SK-MEL-5 (cell line): ENCODE measurements around the gene FBF1. TPM values are rescaled to one million over a fixed set of nuclear protein-coding genes. Genes with fewer than 3 reads are reported as not detected.
A peak's percentile ranks its signal among the peaks of the same experiment; 100 is the strongest.
"Not testable (repeated sequence)": the region's sequence is repeated elsewhere in the genome, so short reads cannot be mapped to it uniquely, and the experiment has no call there.

Source experiments
- DNase-seq: peaks from one replicate; pipeline ENCODE4 v3.0.0-alpha.2; 2016; ENCODE audit warnings: low read depth, low spot score
- in situ Hi-C: cut with HindIII; loops from 2 replicates; pipeline ENCODE4 v1.10.0; 2016; ENCODE audit warnings: low sequenced_read_pairs, high pct_unique_total_duplicates, low pct_unique_long_range_greater_than_20kb
- polyA plus RNA-seq, 2 experiments: library from polyadenylated mRNA; depleted of rRNA; stranded (reverse); fragments of >200 nt; gene quantifications; 2 replicates each; pipeline ENCODE4 v1.2.3, GENCODE V29; 2015
- total RNA-seq: library from RNA; depleted of rRNA; stranded (reverse); fragments of >200 nt; shearing (Covaris generic); gene quantifications from 2 replicates; pipeline ENCODE4 v1.2.3, GENCODE V29; 2014; rRNA removed

Gene FBF1
- total RNA-seq, result 17.6 and 24.8 TPM in 2 replicates
- polyA plus RNA-seq (2015; cell fraction: cytosol; rRNA removed), result 22.5 and 29.9 TPM in 2 replicates
- 151 and 162 TPM in 2 replicates for polyA plus RNA-seq (2015; cell fraction: nucleus; rRNA removed)

GRCh38 chr17:75940727-75941441 is at the start of gene FBF1:
TSS of gene FBF1 (minus strand) at chr17:75941042. CDS start at chr17:75938149, 2,893 bp downstream.
- in situ Hi-C loops, result loop anchor here (25.0 kb wide), 1 partner anchor 121 kb away; the partner anchor contains the start of genes GALR2 and SRP68
- DNase-seq, result peak; percentile 99

DNA sequence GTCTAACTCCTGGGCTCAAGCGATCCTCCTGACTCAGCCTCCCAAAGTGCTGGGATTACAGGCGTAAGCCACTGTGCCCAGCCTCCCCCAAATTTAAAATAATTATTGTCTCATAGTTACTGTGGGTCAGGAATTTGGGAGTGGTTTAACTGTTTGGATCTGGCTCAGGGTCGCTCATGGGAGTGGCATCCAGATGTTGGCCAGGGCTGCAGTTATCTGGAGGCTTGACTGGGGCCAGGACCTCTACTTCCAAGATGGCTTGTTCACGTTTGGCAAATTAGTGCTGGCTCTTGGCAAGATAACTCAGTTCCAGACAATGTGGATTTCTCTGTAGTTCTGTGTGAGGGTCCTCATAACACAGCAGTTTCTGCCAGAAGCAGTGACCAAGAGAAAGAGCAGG is 46.2 kb upstream of the FBF1 start:
- no peak for DNase-seq
- in situ Hi-C loops, result no loop called here

GRCh38 chr17:75985986-75986385 is 45.1 kb upstream of the FBF1 start:
- DNase-seq, result no peak
- in situ Hi-C loops, result no loop called here

DNA sequence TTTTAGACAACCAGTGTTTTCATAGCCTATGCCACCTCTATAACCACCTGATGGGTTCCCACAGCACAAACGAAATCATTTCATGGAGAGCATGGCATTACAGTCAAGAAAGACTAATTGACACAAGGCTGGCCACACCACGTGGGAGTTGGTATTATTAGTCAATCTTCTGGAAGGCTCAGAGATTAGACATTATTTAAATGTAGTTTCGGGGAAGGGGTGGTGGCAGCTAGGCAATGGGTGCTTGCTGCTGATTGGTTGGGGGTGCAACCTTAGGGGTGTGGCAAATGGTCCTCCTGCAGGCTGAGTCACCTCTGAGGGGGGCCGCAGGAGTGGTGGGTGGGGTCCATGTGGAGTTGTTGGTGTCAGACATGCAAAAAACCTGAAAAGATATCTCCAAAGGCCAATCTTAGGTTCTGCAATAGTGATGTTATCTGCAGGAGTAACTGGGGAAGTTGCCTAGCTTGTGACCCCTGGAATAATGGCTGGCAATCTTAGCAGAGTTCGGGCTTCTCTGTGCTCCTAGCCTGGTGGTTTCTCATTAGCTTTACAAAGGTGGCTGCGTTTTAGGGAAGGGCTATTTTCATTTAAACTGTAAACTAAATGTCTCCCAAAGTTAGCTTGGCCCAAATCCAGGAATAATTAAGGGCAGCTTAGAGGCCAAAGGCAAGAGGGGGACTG is 42.8 kb upstream of the FBF1 start:
- in situ Hi-C loops, result no loop called here
- no peak for DNase-seq

DNA sequence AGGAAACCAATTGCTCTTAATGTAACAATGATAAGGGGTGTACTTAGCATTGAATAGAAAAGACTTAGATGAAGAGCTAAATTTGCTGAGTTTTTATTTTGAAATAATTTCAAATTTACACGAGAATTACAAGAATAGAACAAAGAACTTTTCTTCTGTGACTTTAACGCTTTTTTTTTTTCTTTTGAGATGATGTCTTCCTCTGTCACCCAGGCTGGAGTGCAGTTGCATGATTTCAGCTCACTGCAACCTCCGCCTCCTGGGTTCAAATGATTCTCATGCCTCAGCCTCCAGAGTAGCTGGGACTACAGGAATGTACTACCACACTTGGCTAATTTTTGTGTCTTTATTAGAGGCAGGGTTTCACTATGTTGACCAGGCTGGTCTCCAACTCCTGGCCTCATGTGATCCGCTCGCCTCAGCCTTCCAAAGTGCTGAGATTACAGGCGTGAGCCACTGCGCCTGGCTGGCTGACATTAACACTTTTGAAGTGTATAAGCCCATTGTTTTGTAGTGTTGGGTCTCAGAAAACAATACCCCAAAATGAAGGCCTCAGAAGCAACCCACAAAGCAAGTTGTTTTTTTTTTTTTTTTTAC is 40.3 kb upstream of the FBF1 start:
- in situ Hi-C loops, result no loop called here
- no peak for DNase-seq

DNA sequence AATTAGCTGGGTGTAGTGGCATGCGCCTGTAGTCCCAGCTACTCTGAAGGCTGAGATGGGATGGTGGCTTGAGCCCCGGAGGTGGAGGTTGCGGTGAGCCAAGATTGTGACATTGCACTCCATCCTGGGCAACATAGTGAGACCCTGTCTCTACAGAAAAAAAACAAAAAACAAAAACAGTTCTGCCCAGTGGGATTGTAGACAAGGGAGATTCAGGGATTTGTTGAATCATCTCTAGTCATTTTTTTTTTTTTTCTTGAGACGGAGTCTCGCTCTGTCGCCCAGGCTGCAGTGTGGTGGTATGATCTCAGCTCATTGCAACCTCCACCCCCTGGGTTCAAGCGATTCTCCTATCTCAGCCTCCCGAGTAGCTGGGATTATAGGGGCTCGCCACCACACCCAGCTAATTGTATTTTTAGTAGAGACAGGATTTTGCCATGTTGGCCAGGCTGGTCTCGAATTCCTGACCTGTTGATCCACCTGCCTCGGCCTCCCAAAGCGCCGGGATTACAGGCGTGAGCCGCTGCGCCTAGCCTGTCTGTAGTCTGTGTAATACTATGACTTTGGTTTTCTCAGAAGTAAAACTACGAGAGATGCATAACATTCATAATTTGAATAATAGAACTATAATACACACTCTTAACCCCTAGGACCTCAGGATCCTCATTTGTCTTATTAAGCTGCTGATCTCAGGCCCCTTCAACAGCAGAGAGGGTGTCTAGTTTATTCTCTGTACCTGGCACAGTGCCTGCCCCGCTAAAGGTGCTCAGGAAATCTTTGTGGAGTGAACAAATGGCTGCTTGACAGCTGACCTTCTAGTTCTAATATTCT is 39.6 kb upstream of the FBF1 start:
- in situ Hi-C loops, result no loop called here
- DNase-seq, result no peak

DNA sequence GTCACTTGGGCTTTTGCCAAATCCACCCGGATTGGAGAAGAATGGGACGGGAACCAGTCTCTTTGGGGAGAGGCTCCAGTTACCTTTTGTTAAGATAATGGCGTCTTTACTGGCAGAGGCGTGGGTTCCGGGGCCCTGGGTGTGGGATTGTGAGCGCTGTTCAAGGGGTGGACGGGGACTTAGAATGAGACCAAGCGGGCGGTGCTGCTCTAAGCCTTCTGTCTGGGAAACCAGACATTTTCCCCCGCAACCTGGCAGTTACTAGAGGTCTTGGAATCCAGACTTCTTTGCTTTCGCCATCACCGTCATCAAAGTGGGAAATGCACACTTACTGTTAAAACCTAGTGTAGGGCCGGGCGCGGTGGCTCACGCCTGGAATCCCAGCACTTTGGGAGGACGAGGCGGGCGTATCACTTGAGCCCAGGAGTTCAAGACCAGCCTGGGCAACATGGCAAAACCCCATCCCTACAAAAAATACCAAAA is 38.9 kb upstream of the FBF1 start:
- DNase-seq, result no peak
- in situ Hi-C loops, result no loop called here

DNA sequence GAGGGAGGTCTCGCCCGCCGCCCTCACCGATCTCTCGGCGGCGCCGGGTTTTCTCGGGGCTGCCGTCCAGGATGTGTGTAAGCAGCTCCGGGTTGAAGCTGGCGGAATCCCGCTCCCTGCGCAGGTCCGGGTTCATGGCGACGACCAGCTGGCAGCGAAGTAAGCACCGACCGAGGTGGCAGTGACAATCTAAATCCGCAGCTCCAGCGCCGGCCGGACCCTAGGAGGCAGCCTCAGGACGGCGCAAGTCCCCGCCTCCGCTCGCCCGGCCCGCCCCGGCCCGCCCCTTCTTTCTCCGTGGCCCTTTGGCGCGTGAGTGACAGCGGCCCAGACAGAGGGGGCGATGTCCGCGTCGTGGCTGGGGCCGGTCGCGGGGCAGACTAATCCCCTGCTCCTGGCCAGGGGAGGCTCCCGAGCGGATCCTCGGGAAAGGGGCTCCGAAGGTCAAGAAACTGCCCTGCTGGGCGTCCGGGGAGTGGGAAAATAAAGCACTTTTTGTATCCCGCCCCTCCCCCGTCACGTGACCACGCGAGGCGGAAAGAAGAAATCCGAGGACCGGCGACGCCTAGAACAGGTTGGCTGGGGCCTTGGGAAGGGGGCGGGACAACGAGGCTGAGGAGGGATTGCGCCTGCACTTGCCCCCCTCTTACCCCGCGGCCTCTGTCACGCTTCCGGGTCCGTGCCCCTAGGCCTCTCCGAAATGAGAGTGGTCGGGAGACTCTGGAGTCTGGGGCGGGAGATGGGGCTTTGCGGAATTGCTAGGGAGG is 38.3 kb upstream of the FBF1 start, which contains the start of the genes ACOX1 and TEN1:
Gene ACOX1 (minus strand): TSS at position 229 of the 767 bp plus-strand sequence. CDS start 93 bp downstream, at position 136.
Gene TEN1 (plus strand): TSS at position 303 of the 767 bp plus-strand sequence. CDS start 6,953 bp downstream, outside the sequence.
- in situ Hi-C loops, result no loop called here
- peak; percentile 100 for DNase-seq

DNA sequence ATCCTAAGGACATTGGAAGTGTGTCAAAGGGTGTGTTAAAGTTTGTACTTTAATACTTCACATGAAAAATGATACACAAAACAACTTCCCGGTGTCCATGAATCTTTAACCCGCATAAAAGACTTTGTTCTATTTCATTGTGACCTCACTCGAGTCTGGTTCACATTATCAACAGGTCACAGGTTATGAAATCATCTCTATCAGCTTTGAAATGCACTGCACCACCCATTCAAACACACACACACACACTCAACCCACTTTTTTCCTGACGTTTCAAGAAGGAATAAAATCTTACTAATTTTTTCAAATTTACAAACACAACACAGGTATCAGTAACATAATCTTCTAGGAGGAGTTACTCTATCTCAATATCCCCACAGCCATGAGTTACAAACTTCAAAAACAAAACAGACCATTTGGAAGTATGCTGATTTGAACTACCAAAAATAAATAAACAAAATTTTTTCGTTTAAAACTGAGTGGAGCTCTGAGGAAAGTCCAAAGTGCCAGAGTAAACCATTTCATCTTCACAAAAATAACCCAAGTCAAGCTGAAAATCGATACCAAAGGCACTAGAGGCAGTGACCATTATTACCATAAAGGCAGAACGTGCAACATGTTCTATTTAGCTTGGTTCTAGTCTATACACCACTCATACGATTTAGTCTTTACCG is 35.5 kb upstream of the FBF1 start:
- no peak for DNase-seq
- in situ Hi-C loops, result no loop called here

DNA sequence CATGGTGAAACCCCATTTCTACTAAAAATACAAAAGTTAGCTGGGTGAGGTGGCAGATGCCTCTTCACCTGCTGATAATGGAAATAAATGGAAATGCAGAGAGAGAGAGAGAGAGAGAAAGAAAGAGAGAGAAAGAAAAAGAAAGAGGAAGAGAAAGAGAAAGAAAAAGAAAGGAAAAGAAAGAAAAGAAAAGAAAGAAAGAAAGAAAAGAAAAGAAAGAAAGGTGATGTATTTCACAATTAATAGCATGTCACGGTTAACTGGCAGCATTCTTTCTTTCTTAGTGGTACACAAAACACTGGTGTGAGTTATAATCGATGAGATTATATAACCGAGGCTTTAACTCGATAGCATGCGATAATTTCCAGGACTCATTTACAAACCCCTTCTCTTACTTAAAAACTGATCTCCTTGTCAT is 34.9 kb upstream of the FBF1 start:
- DNase-seq, result no peak
- in situ Hi-C loops, result no loop called here

DNA sequence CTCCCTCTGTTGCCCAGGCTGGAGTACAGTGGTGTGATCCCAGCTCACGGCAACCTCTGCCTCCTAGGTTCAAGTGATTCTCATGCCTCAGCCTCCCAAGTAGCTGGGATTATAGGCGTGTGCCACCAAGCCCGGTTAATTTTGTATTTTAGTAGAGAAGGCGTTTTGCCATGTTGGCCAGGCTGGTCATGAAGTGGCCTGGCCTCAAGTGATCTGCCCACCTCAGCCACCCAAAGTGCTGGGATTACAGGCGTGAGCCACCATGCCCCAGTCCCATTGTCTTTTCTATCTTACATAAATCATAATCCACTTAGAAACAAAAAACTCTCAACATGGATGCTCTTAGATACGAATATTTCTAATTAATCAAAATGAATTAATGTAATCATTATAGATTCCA is 34.3 kb upstream of the FBF1 start:
- in situ Hi-C loops, result not testable (repeated sequence)

GRCh38 chr17:75970626-75971025 is 29.8 kb upstream of the FBF1 start:
- in situ Hi-C loops, result no loop called here
- no peak for DNase-seq

More for the DNA sequence above, 34.3 kb upstream of the FBF1 start:
- DNase-seq, result not testable (repeated sequence)

DNA sequence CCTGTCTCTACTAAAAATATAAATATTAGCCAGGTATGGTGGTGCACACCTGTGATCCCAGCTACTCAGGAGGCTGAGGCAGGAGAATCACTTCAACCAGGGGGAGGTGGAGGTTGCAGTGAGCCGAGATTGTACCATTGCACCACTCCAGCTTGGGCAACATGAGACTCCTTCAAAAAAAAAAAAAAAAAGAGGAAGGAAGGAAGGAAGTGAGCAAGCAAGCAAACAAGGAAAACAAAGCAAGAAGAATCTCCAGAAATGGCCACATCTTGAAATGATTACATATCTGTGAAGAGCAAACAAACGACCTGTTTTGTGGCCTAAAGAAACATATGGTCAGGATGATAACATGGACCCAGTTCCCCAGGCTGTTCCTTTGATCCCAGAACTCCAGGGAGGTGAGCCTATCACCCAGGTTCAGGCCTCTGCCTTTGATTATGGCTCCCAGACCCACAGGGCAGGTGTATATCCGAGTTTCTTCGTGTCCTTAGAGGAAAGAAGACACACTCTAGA is 29.2 kb upstream of the FBF1 start:
- in situ Hi-C loops, result no loop called here
- no peak for DNase-seq

- in situ Hi-C loops, DNase-seq: not testable (repeated sequence)
These were observed 28.2 kb upstream of the FBF1 start for GRCh38 chr17:75969044-75969443.

GRCh38 chr17:75965468-75965867 is 24.6 kb upstream of the FBF1 start:
- DNase-seq, result no peak
- in situ Hi-C loops, result no loop called here
